ENCODE measurements around the gene CALB2. TPM values are rescaled to one million over a fixed set of nuclear protein-coding genes. Genes with fewer than 3 reads are reported as not detected.

CALB2 gene
- total RNA-seq, 6 experiments from 2014 or later: not detected

- no peak overlapping the region for H3K27ac ChIP-seq
- H3K36me3 ChIP-seq: no peaks in the 10 kb centered on the region
- H3K4me1 ChIP-seq: no peaks in the 10 kb centered on the region
- WGBS (ENCODE audit: insufficient coverage, low coverage, low lambda C conversion rate, missing lambda C conversion rate): 71% methylated on average over 11 of the region's 11 CpGs
- DNase-seq: no peak
- intact Hi-C loops (cut with DNase I): no loop called here
- H3K4me3 ChIP-seq: no peak overlapping the region
- H3K9me3 ChIP-seq: no peaks in the 10 kb centered on the region
- H3K27me3 ChIP-seq: no peaks in the 10 kb centered on the region
- no peak for ATAC-seq
- TF ChIP-seq, protein P1, sequence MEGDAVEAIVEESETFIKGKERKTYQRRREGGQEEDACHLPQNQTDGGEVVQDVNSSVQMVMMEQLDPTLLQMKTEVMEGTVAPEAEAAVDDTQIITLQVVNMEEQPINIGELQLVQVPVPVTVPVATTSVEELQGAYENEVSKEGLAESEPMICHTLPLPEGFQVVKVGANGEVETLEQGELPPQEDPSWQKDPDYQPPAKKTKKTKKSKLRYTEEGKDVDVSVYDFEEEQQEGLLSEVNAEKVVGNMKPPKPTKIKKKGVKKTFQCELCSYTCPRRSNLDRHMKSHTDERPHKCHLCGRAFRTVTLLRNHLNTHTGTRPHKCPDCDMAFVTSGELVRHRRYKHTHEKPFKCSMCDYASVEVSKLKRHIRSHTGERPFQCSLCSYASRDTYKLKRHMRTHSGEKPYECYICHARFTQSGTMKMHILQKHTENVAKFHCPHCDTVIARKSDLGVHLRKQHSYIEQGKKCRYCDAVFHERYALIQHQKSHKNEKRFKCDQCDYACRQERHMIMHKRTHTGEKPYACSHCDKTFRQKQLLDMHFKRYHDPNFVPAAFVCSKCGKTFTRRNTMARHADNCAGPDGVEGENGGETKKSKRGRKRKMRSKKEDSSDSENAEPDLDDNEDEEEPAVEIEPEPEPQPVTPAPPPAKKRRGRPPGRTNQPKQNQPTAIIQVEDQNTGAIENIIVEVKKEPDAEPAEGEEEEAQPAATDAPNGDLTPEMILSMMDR (IDR thresholded peaks at IDR 0.05): no peak
- TF ChIP-seq POLR2A (IDR thresholded peaks at IDR 0.05): no peak
Measured at GRCh38 chr16:71399801-71400563, 41.5 kb downstream of the CALB2 start.

GRCh38 chr16:71402007-71402406 lies 43.5 kb downstream of the CALB2 start:
- TF ChIP-seq, protein P1 (IDR thresholded peaks at IDR 0.05): no peak
- TF ChIP-seq POLR2A (IDR thresholded peaks at IDR 0.05): no peak
- Histone ChIP-seq H3K4me3 (no peak overlapping the region), H3K27ac (no peak overlapping the region), H3K36me3 (no peaks in the 10 kb centered on the region), H3K9me3 (no peaks in the 10 kb centered on the region), H3K27me3 (no peaks in the 10 kb centered on the region), H3K4me1 (no peaks in the 10 kb centered on the region)
- no peak for ATAC-seq
- intact Hi-C loops (cut with DNase I): no loop called here
- 40% methylated on average over 3 of the region's 6 CpGs for WGBS (ENCODE audit: insufficient coverage, low coverage, low lambda C conversion rate, missing lambda C conversion rate)
- no peak for DNase-seq

- no peak overlapping the region for H3K4me3 ChIP-seq
- 68% methylated on average over 9 of the region's 11 CpGs for WGBS (ENCODE audit: insufficient coverage, low coverage, low lambda C conversion rate, missing lambda C conversion rate)
- H3K27ac ChIP-seq: no peak overlapping the region
- intact Hi-C loops (cut with DNase I): no loop called here
- no peaks in the 10 kb centered on the region for H3K36me3 ChIP-seq
- no peaks in the 10 kb centered on the region for H3K4me1 ChIP-seq
- TF ChIP-seq POLR2A (IDR thresholded peaks at IDR 0.05): no peak
- TF ChIP-seq, protein P1 (IDR thresholded peaks at IDR 0.05): no peak
- ATAC-seq: no peak
- no peaks in the 10 kb centered on the region for H3K27me3 ChIP-seq
- DNase-seq: no peak
- no peaks in the 10 kb centered on the region for H3K9me3 ChIP-seq
Measured at GRCh38 chr16:71402674-71403073, 44.2 kb downstream of the CALB2 start.

DNA sequence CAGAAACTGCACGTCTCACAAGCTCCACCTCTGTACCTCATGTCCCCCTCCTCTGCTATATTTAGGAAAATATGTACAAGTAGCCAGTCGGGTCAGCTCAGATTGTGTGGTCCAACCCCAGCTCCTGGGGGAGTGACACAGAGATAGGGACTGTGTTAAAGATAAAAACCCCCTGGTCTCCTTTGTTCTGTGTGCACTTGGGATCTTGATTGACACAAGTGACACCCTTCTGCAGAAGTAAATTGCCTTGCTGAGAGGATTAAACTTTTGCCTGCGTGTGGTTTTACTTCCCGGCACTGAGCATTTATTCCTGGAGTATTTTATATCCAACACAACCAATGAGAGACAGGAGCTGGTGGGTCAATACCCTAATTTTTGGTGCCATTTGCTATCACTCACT lies 45.8 kb downstream of the CALB2 start:
- no peak for DNase-seq
- Histone ChIP-seq H3K27me3 (no peaks in the 10 kb centered on the region), H3K9me3 (no peaks in the 10 kb centered on the region), H3K36me3 (no peaks in the 10 kb centered on the region), H3K4me3 (no peak overlapping the region), H3K4me1 (no peaks in the 10 kb centered on the region), H3K27ac (no peak overlapping the region)
- intact Hi-C loops (cut with DNase I): no loop called here
- 56% methylated on average over 3 of the region's 4 CpGs for WGBS (ENCODE audit: insufficient coverage, low coverage, low lambda C conversion rate, missing lambda C conversion rate)
- TF ChIP-seq, protein P1 (IDR thresholded peaks at IDR 0.05): no peak
- no peak for TF ChIP-seq POLR2A (IDR thresholded peaks at IDR 0.05)
- no peak for ATAC-seq

All from right lobe of liver (tissue), 6 donors.